Neural cell (in vitro differentiated cells): Measurements from ENCODE around the gene ZNF558. TPM values are rescaled to one million over a fixed set of nuclear protein-coding genes. Genes with fewer than 3 reads are reported as not detected.

Experiments
- H2AFZ ChIP-seq: fragments of 200-600, 300-800 bp; sonication (generic), shearing (Covaris generic); 2 replicates; pipeline ENCODE4 v1.6.0; 2014; ENCODE audit warnings: low read depth, mild to moderate bottlenecking, antibody characterized with exemption, low read length, moderate library complexity
- H3F3A ChIP-seq: fragments of 200-600 bp; shearing (Covaris generic); 2 replicates; pipeline ENCODE4 v1.6.1; 2016; ENCODE audit warnings: mild to moderate bottlenecking, moderate library complexity, mixed read lengths, antibody characterized with exemption, low read length; ENCODE audit not compliant: insufficient read depth, poor library complexity, severe bottlenecking
- H3K27ac ChIP-seq: fragments of 200-600, 300-800 bp; sonication (generic), shearing (Covaris generic); 2 replicates; pipeline ENCODE4 v1.5.1; 2014; ENCODE audit warnings: mild to moderate bottlenecking, low read length, moderate library complexity
- H3K27me3 ChIP-seq: fragments of 300-800, 200-600 bp; sonication (generic), shearing (Covaris generic); 2 replicates; pipeline ENCODE4 v1.6.0; 2014; ENCODE audit warnings: mild to moderate bottlenecking, low read depth, low read length, moderate library complexity; ENCODE audit not compliant: insufficient read depth
- H3K36me3 ChIP-seq: fragments of 300-800, 200-600 bp; sonication (generic), shearing (Covaris generic); 2 replicates; pipeline ENCODE4 v1.5.1; 2014; ENCODE audit warnings: mild to moderate bottlenecking, antibody characterized with exemption, low read length, moderate library complexity; ENCODE audit not compliant: insufficient read depth
- H3K4me2 ChIP-seq: fragments of 300-800, 200-600 bp; sonication (generic), shearing (Covaris generic); 2 replicates; pipeline ENCODE4 v1.6.0; 2014; ENCODE audit warnings: mild to moderate bottlenecking, low read length
- H3K4me3 ChIP-seq: fragments of 300-800, 200-600 bp; sonication (generic), shearing (Covaris generic); 2 replicates; pipeline ENCODE4 v1.5.1; 2014; ENCODE audit warnings: mild to moderate bottlenecking, low read length, moderate library complexity
- H3K79me2 ChIP-seq: fragments of 200-600 bp; shearing (Covaris generic); replicated peaks from 2 replicates; pipeline ENCODE4 v1.6.0; 2014; ENCODE audit warnings: mild to moderate bottlenecking, low read length, moderate library complexity; ENCODE audit not compliant: insufficient read depth
- H3K9ac ChIP-seq: fragments of 300-800, 200-600 bp; sonication (generic), shearing (Covaris generic); 2 replicates; pipeline ENCODE4 v1.6.1; 2016; ENCODE audit warnings: mild to moderate bottlenecking, low read length, mixed read lengths
- H3K9me2 ChIP-seq: fragments of 200-600 bp; shearing (Covaris generic); 2 replicates; pipeline ENCODE4 v1.6.1; 2016; ENCODE audit warnings: mild to moderate bottlenecking, low read length, mixed read lengths; ENCODE audit not compliant: insufficient read depth
- H3K9me3 ChIP-seq: fragments of 200-600, 300-800 bp; sonication (generic), shearing (Covaris generic); 2 replicates; pipeline ENCODE4 v1.6.1; 2016; ENCODE audit warnings: mild to moderate bottlenecking, mixed run types, low read length, moderate library complexity, mixed read lengths
- H4K20me1 ChIP-seq: fragments of 200-600 bp; shearing (Covaris generic); 2 replicates; pipeline ENCODE4 v1.6.1; 2016; ENCODE audit warnings: mild to moderate bottlenecking, mixed run types; ENCODE audit not compliant: insufficient read depth
- EP300 ChIP-seq: fragments of 450-650 bp; conservative IDR thresholded peaks from 2 replicates; pipeline ENCODE4 v1.6.1; 2014; ENCODE audit warnings: antibody characterized with exemption, mild to moderate bottlenecking, moderate library complexity; ENCODE audit not compliant: poor library complexity, severe bottlenecking
- EZH2 ChIP-seq: fragments of 200-600, 300-800 bp; shearing (Covaris generic), sonication (generic); IDR thresholded peaks from 2 replicates; pipeline ENCODE4 v1.6.1; 2014; ENCODE audit warnings: antibody characterized with exemption, low read length, borderline replicate concordance, mild to moderate bottlenecking; ENCODE audit not compliant: insufficient read depth, poor library complexity, severe bottlenecking
- MXI1 ChIP-seq: fragments of 450-650 bp; conservative IDR thresholded peaks from 2 replicates; pipeline ENCODE4 v1.6.1; 2014; ENCODE audit warnings: antibody characterized with exemption, mild to moderate bottlenecking; ENCODE audit not compliant: poor library complexity, severe bottlenecking
- POLR2AphosphoS5 ChIP-seq: IDR thresholded peaks from 2 replicates; pipeline ENCODE4 v1.6.1; 2012
- RAD21 ChIP-seq: fragments of 450-650 bp; conservative IDR thresholded peaks from 2 replicates; pipeline ENCODE4 v1.6.1; 2014; ENCODE audit warnings: antibody characterized with exemption, mild to moderate bottlenecking, moderate library complexity
- SMC3 ChIP-seq: fragments of 450-650 bp; conservative IDR thresholded peaks from 2 replicates; pipeline ENCODE4 v1.6.1; 2014; ENCODE audit warnings: antibody characterized with exemption, mild to moderate bottlenecking, moderate library complexity; ENCODE audit not compliant: poor library complexity
- TAF1 ChIP-seq: IDR thresholded peaks from 2 replicates; pipeline ENCODE4 v1.6.1; 2012; ENCODE audit warnings: low read depth
- polyA plus RNA-seq: library from polyadenylated mRNA; depleted of rRNA; stranded (reverse); fragments of >200 nt; gene quantifications from 2 replicates; pipeline ENCODE4 v1.2.3, GENCODE V29; 2014
- TF ChIP-seq, protein P1 (sequence below): fragments of 450-650 bp; IDR thresholded peaks from 2 replicates; pipeline ENCODE4 v1.5.1; 2014; ENCODE audit warnings: antibody characterized with exemption, mild to moderate bottlenecking, moderate library complexity; ENCODE audit not compliant: poor library complexity, severe bottlenecking
- TF ChIP-seq, protein P2 (sequence below): IDR thresholded peaks from 2 replicates; pipeline ENCODE4 v1.6.1; 2012; ENCODE audit warnings: borderline replicate concordance

ZNF558 gene
- polyA plus RNA-seq, 1 donor from 2014 or later = 65.7 TPM

DNA sequence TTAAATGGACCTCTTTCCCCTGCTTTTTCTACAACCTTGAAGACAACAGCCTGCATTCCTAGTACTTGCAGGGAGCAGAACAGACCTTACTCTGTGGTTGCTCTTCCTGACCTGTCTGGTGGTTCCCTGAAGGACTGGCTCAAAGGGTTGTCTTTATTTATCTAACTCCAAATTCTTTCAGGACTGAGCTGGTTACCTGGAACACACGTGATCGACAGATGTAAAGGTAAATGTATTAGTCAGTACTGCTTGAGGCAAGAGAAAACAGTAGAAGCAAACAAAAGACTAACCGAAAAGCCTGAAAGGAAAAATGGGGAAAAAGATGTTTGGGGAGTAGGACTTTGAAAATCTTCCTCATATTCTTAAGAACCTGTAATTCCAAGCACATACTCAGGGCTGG is 17.9 kb downstream of the ZNF558 start:
- no peaks in the 10 kb centered on the region for H4K20me1 ChIP-seq
- no peak for TF ChIP-seq POLR2AphosphoS5
- TF ChIP-seq, protein P1, sequence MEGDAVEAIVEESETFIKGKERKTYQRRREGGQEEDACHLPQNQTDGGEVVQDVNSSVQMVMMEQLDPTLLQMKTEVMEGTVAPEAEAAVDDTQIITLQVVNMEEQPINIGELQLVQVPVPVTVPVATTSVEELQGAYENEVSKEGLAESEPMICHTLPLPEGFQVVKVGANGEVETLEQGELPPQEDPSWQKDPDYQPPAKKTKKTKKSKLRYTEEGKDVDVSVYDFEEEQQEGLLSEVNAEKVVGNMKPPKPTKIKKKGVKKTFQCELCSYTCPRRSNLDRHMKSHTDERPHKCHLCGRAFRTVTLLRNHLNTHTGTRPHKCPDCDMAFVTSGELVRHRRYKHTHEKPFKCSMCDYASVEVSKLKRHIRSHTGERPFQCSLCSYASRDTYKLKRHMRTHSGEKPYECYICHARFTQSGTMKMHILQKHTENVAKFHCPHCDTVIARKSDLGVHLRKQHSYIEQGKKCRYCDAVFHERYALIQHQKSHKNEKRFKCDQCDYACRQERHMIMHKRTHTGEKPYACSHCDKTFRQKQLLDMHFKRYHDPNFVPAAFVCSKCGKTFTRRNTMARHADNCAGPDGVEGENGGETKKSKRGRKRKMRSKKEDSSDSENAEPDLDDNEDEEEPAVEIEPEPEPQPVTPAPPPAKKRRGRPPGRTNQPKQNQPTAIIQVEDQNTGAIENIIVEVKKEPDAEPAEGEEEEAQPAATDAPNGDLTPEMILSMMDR = no peak
- H3K36me3 ChIP-seq = peaks cover 75% of the 10 kb centered on the region
- no peak overlapping the region for H2AFZ ChIP-seq
- H3K4me3 ChIP-seq = no peak overlapping the region
- no peaks in the 10 kb centered on the region for H3K27me3 ChIP-seq
- H3K79me2 ChIP-seq = no peaks in the 10 kb centered on the region
- no peak overlapping the region for H3K9ac ChIP-seq
- H3K27ac ChIP-seq = no peak overlapping the region
- H3F3A ChIP-seq = no peaks in the 10 kb centered on the region
- no peak overlapping the region for H3K4me2 ChIP-seq
- peaks cover 61% of the 10 kb centered on the region for H3K9me3 ChIP-seq
- H3K9me2 ChIP-seq = no peaks in the 10 kb centered on the region

DNA sequence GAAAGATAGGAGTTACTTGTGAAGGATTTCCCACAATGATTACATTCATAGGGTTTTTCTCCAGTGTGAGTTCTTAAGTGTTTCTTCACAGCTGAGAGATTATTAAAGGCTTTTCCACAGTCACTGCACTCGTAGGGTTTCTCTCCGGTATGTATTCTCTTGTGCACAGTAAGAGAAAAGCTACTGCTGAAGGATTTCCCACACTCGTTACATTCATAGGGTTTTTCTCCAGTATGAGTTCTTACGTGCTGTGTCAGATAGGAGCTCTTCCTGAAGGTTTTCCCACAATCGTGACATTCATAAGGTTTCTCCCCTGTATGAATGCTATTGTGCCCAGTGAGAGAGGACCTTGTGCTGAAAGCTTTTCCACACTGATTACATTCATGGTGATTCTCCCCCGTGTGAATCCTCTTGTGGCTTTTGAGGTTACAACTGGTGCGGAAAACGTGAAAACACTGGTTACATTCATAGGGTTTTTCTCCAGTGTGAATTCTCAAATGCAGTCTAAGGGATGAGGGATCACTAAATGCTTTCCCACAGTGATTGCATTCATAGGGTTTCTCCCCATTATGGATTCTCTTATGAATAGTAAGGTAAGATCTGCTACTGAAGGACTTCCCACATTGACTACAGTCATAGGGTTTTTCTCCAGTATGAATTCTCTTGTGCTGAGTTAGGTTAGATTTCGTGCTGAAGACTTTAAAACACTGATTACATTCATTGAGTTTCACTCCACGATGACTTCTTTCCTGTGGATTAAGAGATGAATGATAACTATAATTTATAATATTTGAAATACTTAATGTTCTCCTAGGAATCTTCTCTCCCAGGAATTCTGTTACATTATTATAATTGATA is 20.6 kb downstream of the ZNF558 start:
- no peaks in the 10 kb centered on the region for H4K20me1 ChIP-seq

More for the DNA sequence above, 20.6 kb downstream of the ZNF558 start:
- Histone ChIP-seq H2AFZ (no peak overlapping the region), H3K9ac (no peak overlapping the region), H3K27me3 (no peaks in the 10 kb centered on the region), H3K9me3 (peaks cover 74% of the 10 kb centered on the region), H3K27ac (no peak overlapping the region), H3F3A (no peaks in the 10 kb centered on the region), H3K4me3 (no peak overlapping the region), H3K36me3 (peaks cover 82% of the 10 kb centered on the region), H3K4me2 (no peak overlapping the region), H3K9me2 (no peaks in the 10 kb centered on the region), H3K79me2 (no peaks in the 10 kb centered on the region)
- TF ChIP-seq MXI1 = no peak
- TF ChIP-seq RAD21 = no peak
- TF ChIP-seq EP300 = no peak
- TF ChIP-seq POLR2AphosphoS5 = no peak
- no peak for TF ChIP-seq EZH2
- TF ChIP-seq, protein P1 = no peak
- no peak for TF ChIP-seq TAF1
- TF ChIP-seq, protein P2, sequence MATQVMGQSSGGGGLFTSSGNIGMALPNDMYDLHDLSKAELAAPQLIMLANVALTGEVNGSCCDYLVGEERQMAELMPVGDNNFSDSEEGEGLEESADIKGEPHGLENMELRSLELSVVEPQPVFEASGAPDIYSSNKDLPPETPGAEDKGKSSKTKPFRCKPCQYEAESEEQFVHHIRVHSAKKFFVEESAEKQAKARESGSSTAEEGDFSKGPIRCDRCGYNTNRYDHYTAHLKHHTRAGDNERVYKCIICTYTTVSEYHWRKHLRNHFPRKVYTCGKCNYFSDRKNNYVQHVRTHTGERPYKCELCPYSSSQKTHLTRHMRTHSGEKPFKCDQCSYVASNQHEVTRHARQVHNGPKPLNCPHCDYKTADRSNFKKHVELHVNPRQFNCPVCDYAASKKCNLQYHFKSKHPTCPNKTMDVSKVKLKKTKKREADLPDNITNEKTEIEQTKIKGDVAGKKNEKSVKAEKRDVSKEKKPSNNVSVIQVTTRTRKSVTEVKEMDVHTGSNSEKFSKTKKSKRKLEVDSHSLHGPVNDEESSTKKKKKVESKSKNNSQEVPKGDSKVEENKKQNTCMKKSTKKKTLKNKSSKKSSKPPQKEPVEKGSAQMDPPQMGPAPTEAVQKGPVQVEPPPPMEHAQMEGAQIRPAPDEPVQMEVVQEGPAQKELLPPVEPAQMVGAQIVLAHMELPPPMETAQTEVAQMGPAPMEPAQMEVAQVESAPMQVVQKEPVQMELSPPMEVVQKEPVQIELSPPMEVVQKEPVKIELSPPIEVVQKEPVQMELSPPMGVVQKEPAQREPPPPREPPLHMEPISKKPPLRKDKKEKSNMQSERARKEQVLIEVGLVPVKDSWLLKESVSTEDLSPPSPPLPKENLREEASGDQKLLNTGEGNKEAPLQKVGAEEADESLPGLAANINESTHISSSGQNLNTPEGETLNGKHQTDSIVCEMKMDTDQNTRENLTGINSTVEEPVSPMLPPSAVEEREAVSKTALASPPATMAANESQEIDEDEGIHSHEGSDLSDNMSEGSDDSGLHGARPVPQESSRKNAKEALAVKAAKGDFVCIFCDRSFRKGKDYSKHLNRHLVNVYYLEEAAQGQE = no peak
- no peak for TF ChIP-seq SMC3
